Osteoblast (primary cell): ENCODE measurements around the gene HJURP. TPM values are rescaled to one million over a fixed set of nuclear protein-coding genes. Genes with fewer than 3 reads are reported as not detected.
A peak's percentile ranks its signal among the peaks of the same experiment; 100 is the strongest.
"Not testable (repeated sequence)": the region's sequence is repeated elsewhere in the genome, so short reads cannot be mapped to it uniquely, and the experiment has no call there.

Experiments
- DNase-seq: peaks from one replicate; pipeline ENCODE4 v3.0.0; 2011; ENCODE audit warnings: low spot score, mixed read lengths; ENCODE audit not compliant: insufficient read length; ENCODE audit errors: missing footprints
- H2AFZ ChIP-seq: 2 replicates; pipeline ENCODE4 v1.6.0; 2011; ENCODE audit warnings: mild to moderate bottlenecking, low read length
- H3K27ac ChIP-seq: 2 replicates; pipeline ENCODE4 v1.5.1; 2011; ENCODE audit warnings: mild to moderate bottlenecking, low read depth, low read length, moderate library complexity
- H3K27me3 ChIP-seq: 2 replicates; pipeline ENCODE4 v1.6.0; 2012; ENCODE audit warnings: mild to moderate bottlenecking, control low read depth, inconsistent platforms, low read length, moderate library complexity; ENCODE audit not compliant: insufficient read depth
- H3K36me3 ChIP-seq: 2 replicates; pipeline ENCODE4 v1.5.1; 2011; ENCODE audit warnings: mild to moderate bottlenecking, low read length, control low read depth, moderate library complexity; ENCODE audit not compliant: insufficient read depth
- H3K4me1 ChIP-seq: 2 replicates; pipeline ENCODE4 v1.5.1; 2011; ENCODE audit warnings: mild to moderate bottlenecking, low read length, control low read depth, moderate library complexity; ENCODE audit not compliant: insufficient read depth
- H3K4me2 ChIP-seq: 2 replicates; pipeline ENCODE4 v1.6.0; 2011; ENCODE audit warnings: mild to moderate bottlenecking, low read length; ENCODE audit not compliant: insufficient read depth
- H3K4me3 ChIP-seq: fragments of 200-600 bp; sonication (generic); 3 replicates; pipeline ENCODE4 v1.5.1; 2012; ENCODE audit warnings: mild to moderate bottlenecking, low read length, inconsistent platforms; ENCODE audit not compliant: insufficient read depth
- H3K79me2 ChIP-seq: 2 replicates; pipeline ENCODE4 v1.6.0; 2012; ENCODE audit warnings: mild to moderate bottlenecking, low read length, control low read depth, inconsistent platforms; ENCODE audit not compliant: insufficient read depth
- H3K9me3 ChIP-seq: 2 replicates; pipeline ENCODE4 v1.5.1; 2011; ENCODE audit warnings: low read depth, low read length, control low read depth
- H4K20me1 ChIP-seq: 2 replicates; pipeline ENCODE4 v1.6.0; 2012; ENCODE audit warnings: mild to moderate bottlenecking, low read length, control low read depth; ENCODE audit not compliant: insufficient read depth
- total RNA-seq: library from RNA; depleted of rRNA; stranded (reverse); fragments of >200 nt; gene quantifications from 2 replicates; pipeline ENCODE4 v1.2.3, GENCODE V29; 2012
- TF ChIP-seq, protein P1 (sequence below): IDR thresholded peaks from 2 replicates; pipeline ENCODE4 v1.5.1; 2011; ENCODE audit warnings: mild to moderate bottlenecking, low read depth, low read length, moderate library complexity; ENCODE audit errors: extremely low read depth

HJURP gene
- total RNA-seq, 1 donor, result 2.9 TPM

DNA sequence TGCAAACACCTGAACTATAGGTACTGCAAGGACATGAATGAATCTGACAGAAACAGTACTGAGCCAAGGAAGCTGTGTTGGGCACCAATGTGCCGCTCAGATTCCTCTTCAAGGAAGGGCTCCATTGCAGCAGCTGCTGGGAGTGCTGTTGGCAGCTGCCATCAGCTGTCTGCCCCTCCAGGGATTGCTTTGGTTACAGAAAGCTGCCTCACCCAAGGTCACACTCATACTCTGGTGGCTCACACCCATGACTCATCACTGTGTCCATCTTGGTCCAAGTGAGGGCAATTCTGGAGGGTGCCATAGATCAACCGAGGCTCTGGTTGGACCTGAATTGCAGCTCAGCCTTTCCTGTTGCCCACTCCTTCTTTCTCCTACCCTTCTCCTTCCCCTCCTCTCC, 38.5 kb upstream of the HJURP start:
- Histone ChIP-seq H3K79me2 (no peaks in the 10 kb centered on the region), H3K27ac (no peak overlapping the region), H3K27me3 (peaks cover 2% of the 10 kb centered on the region), H3K36me3 (no peaks in the 10 kb centered on the region), H3K9me3 (no peaks in the 10 kb centered on the region), H4K20me1 (no peaks in the 10 kb centered on the region), H3K4me3 (no peak overlapping the region), H3K4me2 (no peak overlapping the region), H2AFZ (no peak overlapping the region), H3K4me1 (no peaks in the 10 kb centered on the region)
- peak; percentile 6 for DNase-seq
- TF ChIP-seq, protein P1, sequence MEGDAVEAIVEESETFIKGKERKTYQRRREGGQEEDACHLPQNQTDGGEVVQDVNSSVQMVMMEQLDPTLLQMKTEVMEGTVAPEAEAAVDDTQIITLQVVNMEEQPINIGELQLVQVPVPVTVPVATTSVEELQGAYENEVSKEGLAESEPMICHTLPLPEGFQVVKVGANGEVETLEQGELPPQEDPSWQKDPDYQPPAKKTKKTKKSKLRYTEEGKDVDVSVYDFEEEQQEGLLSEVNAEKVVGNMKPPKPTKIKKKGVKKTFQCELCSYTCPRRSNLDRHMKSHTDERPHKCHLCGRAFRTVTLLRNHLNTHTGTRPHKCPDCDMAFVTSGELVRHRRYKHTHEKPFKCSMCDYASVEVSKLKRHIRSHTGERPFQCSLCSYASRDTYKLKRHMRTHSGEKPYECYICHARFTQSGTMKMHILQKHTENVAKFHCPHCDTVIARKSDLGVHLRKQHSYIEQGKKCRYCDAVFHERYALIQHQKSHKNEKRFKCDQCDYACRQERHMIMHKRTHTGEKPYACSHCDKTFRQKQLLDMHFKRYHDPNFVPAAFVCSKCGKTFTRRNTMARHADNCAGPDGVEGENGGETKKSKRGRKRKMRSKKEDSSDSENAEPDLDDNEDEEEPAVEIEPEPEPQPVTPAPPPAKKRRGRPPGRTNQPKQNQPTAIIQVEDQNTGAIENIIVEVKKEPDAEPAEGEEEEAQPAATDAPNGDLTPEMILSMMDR, result no peak

DNA sequence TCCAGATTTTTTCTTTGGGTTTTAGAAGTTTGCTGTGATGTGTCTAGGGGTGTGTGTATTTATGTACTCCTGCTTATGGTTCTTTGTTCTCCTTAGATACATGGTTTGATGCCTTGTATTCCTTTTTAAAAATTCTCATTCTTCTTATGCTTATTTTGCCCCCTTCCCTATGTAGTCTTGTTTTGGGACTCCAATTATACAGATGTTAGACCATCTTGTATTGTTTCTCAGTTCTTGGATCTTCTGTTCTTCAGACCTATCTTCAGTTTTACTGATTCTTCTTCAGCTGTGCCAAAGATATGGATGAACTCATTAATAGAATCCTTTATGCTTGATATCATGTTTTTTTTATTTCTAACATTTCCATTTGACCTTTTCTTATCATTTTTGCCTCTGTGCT, 28.0 kb upstream of the HJURP start:
- Histone ChIP-seq H3K4me3 (no peak overlapping the region), H3K9me3 (no peaks in the 10 kb centered on the region), H4K20me1 (no peaks in the 10 kb centered on the region), H3K4me1 (no peaks in the 10 kb centered on the region), H3K36me3 (no peaks in the 10 kb centered on the region), H2AFZ (no peak overlapping the region), H3K27me3 (no peaks in the 10 kb centered on the region), H3K27ac (no peak overlapping the region), H3K4me2 (no peak overlapping the region), H3K79me2 (no peaks in the 10 kb centered on the region)
- no peak for DNase-seq
- TF ChIP-seq, protein P1, result no peak

DNA sequence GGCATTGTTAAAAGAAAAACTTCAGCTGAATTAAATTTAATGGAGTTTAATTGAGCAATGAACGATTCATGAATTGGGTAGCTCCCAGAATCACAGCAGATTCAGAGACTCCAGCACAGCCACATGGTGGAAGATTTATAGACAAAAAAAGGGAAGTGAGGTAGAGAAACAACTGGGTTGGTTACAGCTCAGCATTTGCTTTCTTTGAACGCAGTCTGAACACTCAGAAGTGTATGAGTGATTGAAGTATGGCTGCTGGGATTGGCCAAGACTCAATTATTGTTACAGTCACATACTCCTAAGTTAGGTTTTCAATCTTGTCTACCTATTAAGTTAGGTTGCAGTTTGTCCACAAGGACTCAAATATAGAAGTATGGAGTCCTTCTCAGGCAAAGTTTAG, 17.8 kb upstream of the HJURP start:
- not testable (repeated sequence) for H4K20me1 ChIP-seq, H3K4me2 ChIP-seq, H3K79me2 ChIP-seq, H3K4me3 ChIP-seq, H3K36me3 ChIP-seq, H3K4me1 ChIP-seq, DNase-seq, H3K27ac ChIP-seq, H3K9me3 ChIP-seq, H2AFZ ChIP-seq
- peaks cover 13% of the 10 kb centered on the region for H3K27me3 ChIP-seq

DNA sequence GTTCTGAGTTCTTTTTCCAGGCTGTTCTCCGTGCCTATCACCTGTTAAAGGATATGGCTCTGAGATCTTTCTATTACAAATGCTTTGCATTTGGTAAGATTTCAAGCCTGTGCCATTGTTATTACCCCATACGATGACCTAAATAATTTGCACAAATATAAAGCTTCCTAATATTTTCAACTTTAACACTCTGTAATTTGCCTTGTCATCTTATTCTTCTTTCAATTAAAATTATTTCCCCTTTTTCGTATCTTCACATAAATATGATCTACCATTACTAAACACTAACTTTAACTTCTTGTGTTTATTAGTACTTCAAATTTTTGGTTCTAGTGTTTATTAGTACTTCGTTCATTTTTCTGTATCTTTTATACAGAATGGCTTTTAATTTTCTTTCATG, 17.1 kb upstream of the HJURP start:
- Histone ChIP-seq H3K36me3 (peaks cover 6% of the 10 kb centered on the region), H3K4me1 (no peaks in the 10 kb centered on the region), H3K4me3 (no peak overlapping the region), H4K20me1 (no peaks in the 10 kb centered on the region), H3K79me2 (no peaks in the 10 kb centered on the region), H3K27ac (no peak overlapping the region), H3K9me3 (no peaks in the 10 kb centered on the region), H3K27me3 (peaks cover 13% of the 10 kb centered on the region), H3K4me2 (no peak overlapping the region), H2AFZ (no peak overlapping the region)
- TF ChIP-seq, protein P1, result no peak
- DNase-seq, result peak; percentile 5
